Measurements from ENCODE around the gene MTOR.
"Not testable (repeated sequence)": the region's sequence is repeated elsewhere in the genome, so short reads cannot be mapped to it uniquely, and the experiment has no call there.

Gene MTOR

GRCh38 chr1:11178021-11179015 is 84.0 kb downstream of the MTOR start:
- peak; percentile 66 for DNase-seq

- DNase-seq: no peak
These were observed 86.2 kb downstream of the MTOR start for GRCh38 chr1:11176081-11176706.

DNA sequence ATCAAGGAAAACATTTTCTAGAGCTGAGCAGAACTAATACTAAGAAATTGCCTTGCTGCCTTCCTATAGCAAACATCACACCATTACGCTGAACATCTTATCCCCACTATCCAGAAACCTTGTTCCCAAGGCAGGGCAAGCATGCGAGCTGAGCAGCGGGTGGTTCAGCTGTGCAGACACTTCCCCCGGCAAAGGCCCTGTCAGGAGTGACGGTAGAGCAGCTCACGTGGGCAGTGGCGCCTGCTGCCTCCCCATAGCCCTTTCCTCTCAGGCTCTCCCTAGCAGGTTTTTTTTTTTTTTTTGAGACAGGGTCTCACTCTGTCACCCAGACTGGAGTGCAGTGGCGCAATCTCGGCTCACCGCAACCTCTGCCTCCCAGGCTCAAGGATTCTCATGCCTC is 86.9 kb downstream of the MTOR start:
- no peak for DNase-seq

GRCh38 chr1:11174261-11174942 is 87.9 kb downstream of the MTOR start:
- no peak for DNase-seq

DNA sequence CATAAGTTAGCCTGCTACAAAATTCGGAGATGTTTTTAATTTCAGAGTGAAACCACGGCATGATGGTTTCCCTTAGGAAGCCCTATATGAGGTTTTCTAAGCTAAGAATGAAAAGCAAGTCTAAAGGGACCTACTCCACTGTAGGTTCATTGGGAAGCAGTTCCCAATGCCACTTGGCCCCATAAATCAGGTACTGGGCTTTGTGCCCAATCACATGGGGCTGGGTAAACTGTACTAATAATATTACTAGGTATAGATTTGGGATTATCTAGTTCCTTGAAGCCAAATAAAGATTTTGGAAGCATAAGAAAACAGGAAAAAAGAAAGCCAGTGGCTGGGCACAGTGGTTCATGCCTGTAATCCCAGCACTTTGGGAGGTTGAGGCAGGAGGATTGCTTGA is 92.2 kb downstream of the MTOR start:
- DNase-seq: no peak

GRCh38 chr1:11169202-11169601 is 93.1 kb downstream of the MTOR start:
- no peak for DNase-seq

GRCh38 chr1:11168731-11169130 is 93.6 kb downstream of the MTOR start:
- DNase-seq: no peak

GRCh38 chr1:11166744-11167143 is 95.6 kb downstream of the MTOR start:
- not testable (repeated sequence) for DNase-seq

DNA sequence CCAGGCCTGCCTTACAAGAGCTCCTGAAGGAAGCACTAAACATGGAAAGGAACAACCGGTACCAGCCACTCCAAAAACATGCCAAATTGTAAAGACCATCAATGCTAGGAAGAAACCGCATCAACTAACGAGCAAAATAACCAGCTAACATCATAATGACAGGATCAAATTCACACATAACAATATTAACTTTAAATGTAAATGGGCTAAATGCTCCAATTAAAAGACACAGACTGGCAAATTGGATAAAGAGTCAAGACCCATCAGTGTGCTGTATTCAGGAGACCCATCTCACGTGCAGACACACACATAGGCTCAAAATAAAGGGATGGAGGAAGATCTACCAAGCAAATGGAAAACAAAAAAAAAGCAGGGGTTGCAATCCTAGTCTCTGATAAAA is 99.6 kb downstream of the MTOR start:
- not testable (repeated sequence) for DNase-seq

DNA sequence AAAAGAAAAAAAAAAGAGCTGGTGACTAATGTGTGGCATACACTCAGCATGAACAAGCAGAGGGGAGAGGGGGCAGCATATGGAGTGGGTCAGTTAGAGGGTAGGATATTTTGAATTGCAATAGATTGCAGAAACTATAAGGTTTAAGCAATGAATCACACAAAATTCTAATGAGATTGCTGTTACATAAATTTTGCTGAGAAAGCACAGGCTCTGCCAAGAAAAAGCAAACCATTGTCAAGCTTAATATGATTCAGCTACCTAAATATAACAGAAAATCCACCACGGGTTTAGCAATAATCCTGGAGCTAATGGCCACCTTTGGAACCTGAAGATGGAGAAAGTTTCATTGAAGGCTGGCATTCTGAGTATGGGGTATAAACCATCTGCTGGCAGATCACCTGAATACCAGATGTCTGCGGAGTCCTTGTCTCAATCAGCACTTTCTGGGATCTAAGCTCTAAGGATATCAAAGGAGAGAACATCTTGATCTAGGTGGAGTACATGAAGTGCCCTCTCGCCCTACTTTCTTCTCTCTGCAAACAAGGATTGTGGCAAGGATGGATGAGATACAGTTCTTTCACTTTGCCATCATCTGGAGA is 103.5 kb downstream of the MTOR start:
- no peak for DNase-seq

DNA sequence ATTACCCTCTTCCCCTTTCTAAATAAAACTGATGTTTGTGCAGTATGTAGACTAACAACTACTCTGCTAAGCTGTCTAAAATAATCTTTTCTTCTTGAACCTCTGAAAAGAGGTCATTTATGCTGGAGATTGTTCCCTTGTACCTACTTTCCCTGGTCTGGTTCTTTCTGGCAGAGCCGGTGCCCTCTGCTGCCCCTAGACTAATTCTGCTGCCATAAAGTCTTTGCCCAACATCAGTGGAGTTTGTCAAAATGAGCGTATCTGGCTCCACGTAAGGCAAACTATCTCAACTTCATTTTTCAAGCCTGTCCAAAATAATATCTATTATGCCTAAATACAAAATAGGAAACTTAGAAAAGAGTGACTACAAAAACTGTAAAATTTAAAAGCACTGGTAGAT is 104.1 kb downstream of the MTOR start:
- no peak for DNase-seq

- no peak for DNase-seq
These were observed 104.5 kb downstream of the MTOR start for GRCh38 chr1:11157867-11158266.

DNA sequence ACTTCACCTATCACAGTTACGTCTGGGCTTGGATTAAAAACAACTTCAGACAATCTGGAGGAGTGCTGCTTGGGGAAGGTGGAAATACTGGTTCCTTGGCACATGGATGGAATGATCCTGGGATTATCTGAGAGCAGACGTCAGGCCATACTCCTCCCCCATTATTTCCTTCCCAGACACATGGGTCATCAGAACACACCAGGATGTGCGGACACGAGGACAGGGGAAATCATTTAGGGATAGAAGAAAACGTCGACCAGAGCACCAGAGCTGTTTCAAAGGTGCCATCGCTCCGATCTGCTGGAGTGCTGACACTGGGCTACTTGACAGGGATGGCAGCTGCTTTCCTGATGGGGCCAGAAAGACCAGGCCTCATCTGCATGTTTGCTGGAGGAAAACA is 105.0 kb downstream of the MTOR start:
- DNase-seq: no peak

DNA sequence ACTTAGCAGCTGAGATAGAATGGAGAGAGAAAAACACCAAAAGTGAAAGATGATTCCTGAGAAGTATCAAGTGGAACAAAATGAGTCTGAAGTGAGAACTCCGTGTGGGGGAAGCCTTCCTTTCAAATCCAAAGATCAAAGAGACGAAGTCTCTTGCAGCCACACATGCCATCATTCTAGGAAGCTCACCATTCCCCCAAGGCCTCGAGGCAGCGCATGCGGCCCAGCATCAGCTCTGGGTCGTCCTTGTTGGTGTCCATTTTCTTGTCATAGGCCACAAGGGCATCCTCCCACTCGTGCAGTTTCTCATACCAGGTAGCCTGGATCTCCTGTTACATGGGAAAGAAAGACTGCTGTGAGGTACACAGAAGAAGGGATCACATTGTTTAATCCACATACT is 105.4 kb downstream of the MTOR start:
- no peak for DNase-seq

DNA sequence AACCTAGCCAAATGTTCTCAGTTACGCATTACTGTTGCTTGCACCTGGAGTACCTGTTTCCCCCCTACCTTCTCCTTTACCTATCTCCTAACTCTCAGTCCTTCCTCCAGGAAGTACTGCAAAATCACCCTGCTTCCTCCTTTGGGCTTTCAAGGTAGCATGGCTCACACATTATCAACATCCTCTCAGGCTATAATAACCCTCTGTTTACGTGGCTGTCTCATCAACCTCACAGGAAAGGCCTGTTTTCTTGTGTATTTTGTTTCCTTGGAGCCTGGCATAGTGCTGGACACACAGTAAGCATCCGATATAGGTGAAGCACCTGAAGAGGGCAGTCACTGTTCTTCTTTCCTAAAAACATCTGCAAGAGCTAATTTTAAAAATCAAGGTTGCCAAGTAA is 105.9 kb downstream of the MTOR start:
- DNase-seq: no peak

DNA sequence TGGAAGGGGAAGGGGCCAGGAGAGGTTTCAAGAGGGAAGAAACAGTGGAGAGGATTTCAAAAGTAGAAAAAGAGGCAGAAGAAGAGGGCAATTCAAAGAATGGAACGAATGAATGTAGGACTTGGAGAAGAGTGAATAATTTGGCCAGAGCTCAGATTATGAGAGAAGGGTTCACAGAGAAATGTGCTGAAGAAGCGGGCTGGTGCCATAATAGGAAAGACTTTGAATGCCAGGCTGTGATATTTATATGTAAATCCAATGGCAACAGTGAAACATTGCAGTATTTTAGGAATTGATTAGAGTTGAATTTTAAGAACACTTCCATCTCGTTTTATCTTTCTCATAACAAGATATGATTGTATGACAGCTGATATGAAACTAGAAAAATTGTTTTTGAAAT is 109.2 kb downstream of the MTOR start:
- no peak for DNase-seq

DNA sequence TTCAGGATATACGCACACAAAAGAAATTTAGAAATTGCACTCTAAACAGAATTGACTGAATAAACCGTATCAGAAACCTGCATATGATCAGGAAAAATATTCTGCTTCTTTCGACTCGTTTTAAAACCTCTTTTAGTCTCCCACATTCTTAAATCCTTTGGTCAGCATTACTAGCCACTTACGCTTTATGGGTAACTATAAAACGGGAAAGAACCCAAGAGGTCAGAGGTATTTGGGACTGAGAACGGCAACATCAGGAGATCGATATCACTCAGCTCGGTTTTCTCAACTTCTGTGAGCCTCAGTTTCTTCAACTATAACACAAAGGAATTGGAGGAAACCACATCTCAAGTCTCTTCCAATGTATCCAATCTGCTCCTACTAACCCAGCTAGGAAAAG is 109.6 kb downstream of the MTOR start:
- no peak for DNase-seq

GRCh38 chr1:11151826-11152612 is 110.3 kb downstream of the MTOR start:
- DNase-seq: no peak

- no peak for DNase-seq
These were observed 111.2 kb downstream of the MTOR start for GRCh38 chr1:11151114-11151513.

DNA sequence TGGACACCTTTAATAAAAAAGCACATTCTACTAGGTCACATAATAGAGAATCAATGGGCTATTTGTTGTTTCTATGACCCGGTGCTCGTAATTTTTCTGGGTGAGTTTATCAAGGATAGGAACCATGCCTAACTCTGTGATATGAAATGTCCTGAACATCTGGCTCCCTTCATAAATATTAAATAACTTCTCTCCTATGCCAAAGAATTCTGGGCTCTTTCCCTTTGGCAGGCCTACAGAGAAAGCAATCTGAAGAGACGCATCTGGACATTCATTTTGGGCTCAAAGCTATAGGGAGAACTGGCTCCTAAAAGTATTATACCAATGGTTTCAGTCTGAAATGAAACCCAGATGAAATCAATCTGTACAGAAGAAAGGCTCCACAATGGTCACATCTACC is 112.0 kb downstream of the MTOR start:
- DNase-seq: no peak

DNA sequence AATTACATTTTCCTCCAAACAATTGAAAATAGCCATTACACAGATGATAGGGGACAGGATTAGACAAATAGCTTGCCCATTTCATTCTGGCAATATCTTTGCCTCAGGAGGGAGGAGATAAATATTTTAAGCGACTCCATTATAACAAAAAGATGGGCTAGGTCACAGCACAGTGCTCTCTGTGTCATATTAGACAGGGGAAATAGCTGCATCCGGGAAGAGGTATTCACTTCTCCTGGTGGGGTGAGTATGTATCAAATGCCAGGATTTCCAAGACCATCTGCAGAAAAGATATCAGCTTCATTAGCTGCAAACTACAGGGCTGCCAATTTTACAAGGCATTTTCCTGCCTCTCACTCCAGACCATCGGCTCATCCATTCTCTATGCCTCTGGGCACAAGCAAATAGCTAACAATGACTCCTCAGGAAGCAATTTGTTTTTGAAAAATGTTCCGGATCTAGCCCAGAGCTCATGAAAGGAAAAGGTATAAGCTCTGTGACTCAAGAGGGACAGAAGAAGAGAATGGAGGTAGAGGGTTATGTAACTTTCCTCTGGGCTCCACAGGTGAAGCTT is 115.1 kb downstream of the MTOR start:
- no peak for DNase-seq

- DNase-seq: no peak
These were observed 116.6 kb downstream of the MTOR start for GRCh38 chr1:11145741-11146140.

All from NCI-H1417 treated with DMSO at 0.1 percent for 48 hours (cell line).